Measurements from ENCODE around the gene FEN1.

DNA sequence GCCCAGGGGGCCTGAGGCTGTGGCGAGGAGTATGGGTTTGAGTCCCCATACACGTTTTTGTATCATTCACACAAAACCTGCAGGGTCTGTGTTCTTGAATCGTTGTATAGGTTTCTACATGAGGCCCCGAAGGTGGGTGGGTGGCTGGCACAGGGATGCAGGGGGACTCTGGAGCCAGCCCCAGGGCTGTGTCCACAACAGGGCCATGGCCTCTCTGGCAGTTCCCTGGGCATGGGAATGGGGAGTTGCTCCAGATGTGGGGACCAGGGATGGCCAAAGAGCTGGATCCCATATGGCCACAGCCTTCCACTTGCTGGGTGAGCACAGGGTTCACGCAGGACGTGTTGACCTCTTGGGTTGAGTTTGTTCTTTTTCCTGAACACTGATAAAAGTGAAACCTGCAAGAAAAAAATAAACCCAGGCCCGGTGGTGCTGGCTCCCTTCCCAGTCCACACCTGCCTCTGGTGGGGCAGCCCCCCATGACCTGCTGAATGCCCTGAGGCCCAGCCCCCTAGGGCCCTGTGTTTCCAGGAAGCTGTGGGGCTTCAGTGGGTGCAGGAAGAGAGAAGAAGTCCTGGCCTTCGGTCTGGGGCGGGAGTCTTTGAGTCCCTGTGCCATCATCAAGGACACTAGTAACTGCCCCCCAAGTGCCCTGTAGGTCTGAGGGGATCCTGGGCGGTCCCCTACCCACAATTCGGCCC lies 24.2 kb upstream of the FEN1 start:
- TF ChIP-seq, protein P1, sequence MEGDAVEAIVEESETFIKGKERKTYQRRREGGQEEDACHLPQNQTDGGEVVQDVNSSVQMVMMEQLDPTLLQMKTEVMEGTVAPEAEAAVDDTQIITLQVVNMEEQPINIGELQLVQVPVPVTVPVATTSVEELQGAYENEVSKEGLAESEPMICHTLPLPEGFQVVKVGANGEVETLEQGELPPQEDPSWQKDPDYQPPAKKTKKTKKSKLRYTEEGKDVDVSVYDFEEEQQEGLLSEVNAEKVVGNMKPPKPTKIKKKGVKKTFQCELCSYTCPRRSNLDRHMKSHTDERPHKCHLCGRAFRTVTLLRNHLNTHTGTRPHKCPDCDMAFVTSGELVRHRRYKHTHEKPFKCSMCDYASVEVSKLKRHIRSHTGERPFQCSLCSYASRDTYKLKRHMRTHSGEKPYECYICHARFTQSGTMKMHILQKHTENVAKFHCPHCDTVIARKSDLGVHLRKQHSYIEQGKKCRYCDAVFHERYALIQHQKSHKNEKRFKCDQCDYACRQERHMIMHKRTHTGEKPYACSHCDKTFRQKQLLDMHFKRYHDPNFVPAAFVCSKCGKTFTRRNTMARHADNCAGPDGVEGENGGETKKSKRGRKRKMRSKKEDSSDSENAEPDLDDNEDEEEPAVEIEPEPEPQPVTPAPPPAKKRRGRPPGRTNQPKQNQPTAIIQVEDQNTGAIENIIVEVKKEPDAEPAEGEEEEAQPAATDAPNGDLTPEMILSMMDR (conservative IDR thresholded peaks at IDR 0.05 in 1 of 2, IDR thresholded peaks at IDR 0.05 in 1 of 2; ENCODE audit: extremely low read depth in 1 of 2, insufficient read depth in 1 of 2, low read depth in 1 of 2, low read length in 2 of 2) = no peak
- TF ChIP-seq EZH2 (IDR thresholded peaks at IDR 0.05; ENCODE audit: borderline replicate concordance, low read length) = no peak

All from mammary epithelial cell (primary cell).